HepG2 (cell line): Measurements from ENCODE around the gene SPOP. TPM values are rescaled to one million over a fixed set of nuclear protein-coding genes. Genes with fewer than 3 reads are reported as not detected.
A peak's percentile ranks its signal among the peaks of the same experiment; 100 is the strongest.

ENCODE experiments used
- ATAC-seq: fragments of 200-7000 bp; cut with Tn5 transposase; 3 replicates; pipeline ENCODE4 v1.9.1; 2020; ENCODE audit warnings: mild to moderate bottlenecking, moderate library complexity
- BruUV-seq: library from RNA; stranded (reverse); fragments of 400-500 nt; replicated peaks from 2 replicates; lab custom pipeline; 2021; lab: Mats Ljungman, UMichigan
- CTCF ChIA-PET: fragments of 300-600 bp; formaldehyde crosslinking; extraction: SDS; loops from one replicate; lab custom pipeline; 2021; ENCODE audit warnings: low total read pairs, inconsistent platforms, low intra/inter-chr PET ratio; lab: Yijun Ruan, JAX
- POLR2A ChIA-PET: fragments of 350-600 bp; sonication (Branson Sonifier 250); formaldehyde crosslinking; loops from one replicate; lab custom pipeline; 2020; ENCODE audit warnings: antibody characterized with exemption, inconsistent platforms; lab: Yijun Ruan, JAX
- DNase-seq: peaks from one replicate; pipeline ENCODE4 v3.0.0-alpha.2; 2015; ENCODE audit warnings: low spot score
- FAIRE-seq: peaks from 3 replicates; lab custom pipeline; 2011; peaks lifted over from hg19 to GRCh38; lab: Jason Lieb, UNC
- H2AFZ ChIP-seq: one replicate; pipeline ENCODE4 v1.6.1; 2011; ENCODE audit warnings: low read length, inconsistent platforms
- H3K27ac ChIP-seq: fragments of 300-600 bp; 3 replicates; pipeline ENCODE4 v1.8.0; 2011; ENCODE audit warnings: mixed run types, mild to moderate bottlenecking, mixed read lengths, low read length, inconsistent platforms; ENCODE audit not compliant: insufficient read depth; ENCODE audit errors: extremely low read length
- H3K27me3 ChIP-seq, 2 experiments: fragments of 200-600 bp in 1 of 2; 2 replicates in 1 of 2; 3 replicates in 1 of 2; pipeline versions ENCODE4 v1.6.0 to v1.8.0; 2011; ENCODE audit warnings: low read length in 2 of 2, mild to moderate bottlenecking in 2 of 2, moderate library complexity in 2 of 2, inconsistent platforms in 1 of 2; ENCODE audit not compliant: insufficient read depth in 2 of 2, control insufficient read depth in 1 of 2
- H3K36me3 ChIP-seq, 2 experiments: fragments of 200-600 bp in 1 of 2; replicated peaks in 1 of 2; 2 replicates in 1 of 2; 3 replicates in 1 of 2; pipeline versions ENCODE4 v1.5.1 to v1.8.0; 2011; ENCODE audit warnings: low read length in 2 of 2, inconsistent platforms in 1 of 2; ENCODE audit not compliant: insufficient read depth in 2 of 2, control insufficient read depth in 1 of 2
- H3K4me1 ChIP-seq: 2 replicates; pipeline ENCODE4 v1.5.1; 2012; ENCODE audit warnings: low read length, inconsistent platforms; ENCODE audit not compliant: insufficient read depth
- H3K4me2 ChIP-seq: 2 replicates; pipeline ENCODE4 v1.6.0; 2011; ENCODE audit warnings: low read depth, low read length, inconsistent platforms
- H3K4me3 ChIP-seq, 3 experiments: fragments of 200-600 bp in 1 of 3; sonication (generic), shearing (Covaris generic) in 1 of 3; replicated peaks in 1 of 3; 2 replicates each; pipeline ENCODE4 v1.5.1; 2011 to 2016; ENCODE audit warnings: low read length in 3 of 3, inconsistent platforms in 2 of 3, low read depth in 2 of 3, mild to moderate bottlenecking in 2 of 3, control low read depth in 1 of 3, mixed read lengths in 1 of 3; ENCODE audit not compliant: insufficient read depth in 1 of 3
- H3K79me2 ChIP-seq: one replicate; pipeline ENCODE4 v1.6.1; 2011; ENCODE audit warnings: low read length, inconsistent platforms; ENCODE audit not compliant: insufficient read depth
- H3K9ac ChIP-seq: 2 replicates; pipeline ENCODE4 v1.6.0; 2011; ENCODE audit warnings: mild to moderate bottlenecking, low read depth, low read length, inconsistent platforms; ENCODE audit not compliant: insufficient read depth
- H3K9me3 ChIP-seq: 2 replicates; pipeline ENCODE4 v1.5.1; 2012; ENCODE audit warnings: mild to moderate bottlenecking, low read length
- H4K20me1 ChIP-seq: 2 replicates; pipeline ENCODE4 v1.6.0; 2011; ENCODE audit warnings: inconsistent platforms, mild to moderate bottlenecking, low read length, moderate library complexity; ENCODE audit not compliant: insufficient read depth
- CEBPB ChIP-seq: IDR thresholded peaks from 2 replicates; pipeline ENCODE4 v1.6.1; 2011; ENCODE audit warnings: low read depth, low read length, improper control_type of control experiment, borderline replicate concordance
- CEBPG ChIP-seq: IDR thresholded peaks from 2 replicates; pipeline ENCODE4 v1.6.1; 2016
- ERF ChIP-seq: IDR thresholded peaks from 2 replicates; pipeline ENCODE4 v1.6.1; 2018; ENCODE audit warnings: missing biosample characterization, missing genetic modification reagents
- HNRNPK ChIP-seq: fragments of 200-400 bp; formaldehyde crosslinking; IDR thresholded peaks from 2 replicates; pipeline ENCODE4 v1.6.1; 2018; ENCODE audit warnings: low read length, low read depth, moderate library complexity, mild to moderate bottlenecking; ENCODE audit not compliant: poor library complexity, severe bottlenecking
- RBM22 ChIP-seq: fragments of 200-400 bp; formaldehyde crosslinking; optimal IDR thresholded peaks from 2 replicates; pipeline ENCODE3; 2017; ENCODE audit warnings: mild to moderate bottlenecking, low read length, moderate library complexity
- ZFP82 ChIP-seq: sonication (generic); formaldehyde crosslinking; IDR thresholded peaks from 2 replicates; pipeline ENCODE4 v1.5.1; 2020; ENCODE audit warnings: mild to moderate bottlenecking, missing genetic modification reagents, borderline replicate concordance
- ZMYM3 ChIP-seq: sonication (generic); formaldehyde crosslinking; IDR thresholded peaks from 2 replicates; pipeline ENCODE4 v1.5.1; 2020; ENCODE audit warnings: mild to moderate bottlenecking, missing genetic modification reagents
- ZSCAN9 ChIP-seq: IDR thresholded peaks from 2 replicates; pipeline ENCODE4 v1.6.1; 2016; ENCODE audit warnings: borderline replicate concordance
- WGBS: methylation state at CpG from one replicate; pipeline ENCODE4 v1.1.6; 2017; ENCODE audit warnings: low lambda C conversion rate; 5-methylcytosine and 5-hydroxymethylcytosine counted together
- in situ Hi-C: cut with HindIII; loops from 2 replicates; pipeline ENCODE4 v1.10.0; 2017; ENCODE audit warnings: low pct_unique_long_range_greater_than_20kb; ENCODE audit not compliant: extremely low pct_ligation_motif_present
- intact Hi-C: fragments of 100-400 bp; cut with micrococcal nuclease; formaldehyde crosslinking; loops from one replicate; pipeline ENCODE4 v1.10.0; 2022; ENCODE audit not compliant: unreplicated experiment
- polyA plus RNA-seq, 8 experiments: library from polyadenylated mRNA; depleted of rRNA in 3 of 8; stranded (reverse) in 7 of 8; unstranded in 1 of 8; fragments of >200 nt; fragmentation: Illumina TruSeq in 4 of 8; extraction: Trizol in 4 of 8; gene quantifications; 2 replicates each; pipeline versions ENCODE4 v1.2.1 to v1.2.3, GENCODE V29; 2011 to 2016; ENCODE audit warnings: low read depth in 4 of 8, missing spikeins in 1 of 8, mixed read lengths in 1 of 8; ENCODE audit not compliant: insufficient read depth in 1 of 8
- total RNA-seq, 5 experiments: library from RNA; depleted of rRNA; stranded (reverse); fragments of >200 nt; fragmentation: Illumina TruSeq; extraction: Trizol; gene quantifications; 2 replicates each; pipeline ENCODE4 v1.2.3, GENCODE V29; 2016; ENCODE audit warnings: low read depth in 1 of 5

SPOP gene
- total and polyA plus RNA-seq, 2 of the 13 experiments (the other 11 are each of a cell fraction or from before 2014, with no cell fraction given) = 52.8 to 60.8 TPM

DNA sequence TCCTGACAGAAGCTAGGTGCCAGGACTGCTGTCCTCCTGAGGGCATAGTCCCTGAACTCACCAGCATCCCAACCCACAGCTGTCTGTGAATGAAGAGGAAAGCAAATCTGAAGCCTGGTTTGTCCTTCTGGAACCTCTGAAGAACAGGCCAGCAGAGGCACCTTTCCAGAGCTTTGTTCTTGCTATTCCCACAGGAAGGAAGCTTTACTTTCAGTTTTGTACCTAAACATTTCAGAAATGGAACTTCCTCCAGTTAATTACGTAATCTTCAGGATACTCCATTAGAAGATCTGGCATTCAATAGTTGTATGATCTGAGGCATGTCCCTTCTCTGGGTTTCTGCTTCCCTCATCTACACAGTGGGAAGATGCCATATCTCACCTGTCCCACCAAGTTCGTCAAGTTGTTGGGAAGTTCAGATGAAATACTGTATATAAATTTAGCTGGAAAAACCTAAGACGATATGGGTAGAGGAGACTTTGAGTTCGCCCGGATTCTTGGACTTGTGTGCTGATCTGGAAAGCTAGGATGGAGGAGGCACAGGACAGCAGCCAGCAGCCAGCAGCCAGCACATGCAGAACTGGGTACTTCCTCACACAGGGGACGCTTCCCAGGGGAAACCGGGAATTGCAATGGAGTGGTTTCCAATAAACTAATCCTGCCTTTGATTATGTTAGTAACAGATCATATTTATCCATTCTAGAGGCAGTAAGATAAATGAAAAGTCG, 79.8 kb downstream of the SPOP start:
- Histone ChIP-seq H3K4me3 (no peak overlapping the region), H3K9me3 (no peaks in the 10 kb centered on the region), H3K36me3 (peaks cover 14 to 35% of the 10 kb centered on the region in 2 experiments), H3K9ac (no peak overlapping the region), H3K79me2 (no peaks in the 10 kb centered on the region), H2AFZ (no peak overlapping the region), H4K20me1 (no peaks in the 10 kb centered on the region), H3K4me2 (no peak overlapping the region), H3K27ac (peak overlapping the region; percentile 58), H3K4me1 (peaks cover 48% of the 10 kb centered on the region), H3K27me3 (no peaks in the 10 kb centered on the region)
- POLR2A ChIA-PET = interaction anchor here (1.2 to 1.9 kb wide), 2 partner anchors 79 to 166 kb away, joined by 5 to 6 read pairs; partner anchors contain the start of gene FAM117A
- ATAC-seq (no peak), FAIRE-seq (peak; percentile 50), DNase-seq (peak; percentile 23)
- no peak for TF ChIP-seq ZSCAN9
- peak; percentile 18 for TF ChIP-seq RBM22
- TF ChIP-seq ERF = 0 out of 2 replicates have a peak, but pooled peaks have one; percentile 23
- TF ChIP-seq CEBPG (CRISPR knock-in tag) = 0 out of 2 replicates have a peak, but pooled peaks have one; percentile 40
- TF ChIP-seq ZFP82 (CRISPR knock-in tag) = no peak
- peak; percentile 78 for TF ChIP-seq CEBPB
- in situ Hi-C loops = no loop called here
- BruUV-seq = no TSS peak
- intact Hi-C loops = loop anchor here (2.0 kb wide), 1 partner anchor 21 kb away; no protein-coding TSS in a partner anchor
- whole genome bisulfite sequencing = 91% methylated on average over 8 of the region's 8 CpGs
- CTCF ChIA-PET = no interaction called here

DNA sequence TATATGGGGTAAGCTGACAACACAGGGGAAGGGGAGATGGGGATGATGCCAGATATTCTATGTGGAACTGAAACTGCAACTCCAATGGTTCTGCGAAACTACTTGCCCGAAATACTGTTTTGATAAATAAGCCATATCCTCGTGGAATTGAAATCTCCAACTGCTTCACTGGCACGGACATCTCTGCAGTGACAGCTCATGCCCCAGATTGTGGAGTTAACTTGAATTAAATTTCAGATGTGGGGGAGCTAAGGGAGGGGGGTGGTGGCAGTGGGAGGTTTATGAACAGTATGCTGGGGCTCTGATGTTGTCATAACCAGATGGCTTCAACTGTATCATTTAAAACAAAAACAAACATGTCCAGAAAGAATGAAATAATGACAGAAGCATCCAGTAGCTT, 80.5 kb downstream of the SPOP start:
- FAIRE-seq (no peak), ATAC-seq (no peak), DNase-seq (no peak)
- Histone ChIP-seq H2AFZ (no peak overlapping the region), H3K9me3 (no peaks in the 10 kb centered on the region), H3K4me2 (no peak overlapping the region), H3K36me3 (peaks cover 12 to 33% of the 10 kb centered on the region in 2 experiments), H3K27ac (peak overlapping the region; percentile 58), H3K4me3 (no peak overlapping the region), H3K27me3 (no peaks in the 10 kb centered on the region), H4K20me1 (no peaks in the 10 kb centered on the region), H3K4me1 (peaks cover 48% of the 10 kb centered on the region), H3K9ac (no peak overlapping the region), H3K79me2 (no peaks in the 10 kb centered on the region)
- ChIA-PET CTCF (no interaction called here), POLR2A (interaction anchor here (1.2 to 1.9 kb wide), 2 partner anchors 80 to 167 kb away, joined by 5 to 6 read pairs; partner anchors contain the start of gene FAM117A)
- WGBS = 96% methylated on average over 4 of the region's 4 CpGs
- peak; percentile 55 for TF ChIP-seq HNRNPK
- no peak for TF ChIP-seq ZMYM3 (CRISPR knock-in tag)
- in situ Hi-C loops = no loop called here
- intact Hi-C loops = loop anchor here (2.0 kb wide), 1 partner anchor 21 kb away; no protein-coding TSS in a partner anchor
- no TSS peak for BruUV-seq
